GM12878 (cell line): ENCODE measurements around the gene LRRC75A. TPM values are rescaled to one million over a fixed set of nuclear protein-coding genes. Genes with fewer than 3 reads are reported as not detected.

Source experiments
- ATAC-seq: fragments of 200-7000 bp; cut with Tn5 transposase; 3 replicates; pipeline ENCODE4 v1.9.1; 2020; ENCODE audit warnings: mild to moderate bottlenecking, moderate library complexity
- BruUV-seq: library from RNA; stranded (reverse); fragments of 400-500 nt; replicated peaks from 2 replicates; lab custom pipeline; 2021; lab: Mats Ljungman, UMichigan
- CTCF ChIA-PET: fragments of 300-600 bp; sonication (Branson Sonifier 250); formaldehyde crosslinking; extraction: SDS; loops from one replicate; lab custom pipeline; 2021; ENCODE audit warnings: inconsistent platforms; lab: Yijun Ruan, JAX
- POLR2A ChIA-PET: fragments of 350-600 bp; formaldehyde crosslinking; extraction: SDS; loops from one replicate; lab custom pipeline; 2021; ENCODE audit warnings: inconsistent platforms; lab: Charles Lee
- RAD21 ChIA-PET: fragments of 300-600 bp; sonication (Branson Sonifier 250); formaldehyde crosslinking; loops from one replicate; lab custom pipeline; 2023; ENCODE audit warnings: antibody characterized with exemption; ENCODE audit not compliant: unreplicated experiment; lab: Charles Lee
- SMC1A ChIA-PET: fragments of 300-600 bp; sonication (Branson Sonifier 250); formaldehyde crosslinking; loops from one replicate; lab custom pipeline; 2023; ENCODE audit not compliant: unreplicated experiment, uncharacterized antibody; lab: Charles Lee
- DNase-seq: peaks from one replicate; pipeline ENCODE4 v3.0.0-alpha.2; 2011; ENCODE audit warnings: low read depth, low spot score
- FAIRE-seq: peaks from 3 replicates; lab custom pipeline; 2011; peaks lifted over from hg19 to GRCh38; lab: Jason Lieb, UNC
- H2AFZ ChIP-seq: 2 replicates; pipeline ENCODE4 v1.6.0; 2011; ENCODE audit warnings: low read depth, low read length, control low read depth; ENCODE audit not compliant: control insufficient read depth
- H3K27ac ChIP-seq: 2 replicates; pipeline ENCODE4 v1.5.1; 2011; ENCODE audit warnings: control low read depth; ENCODE audit not compliant: control insufficient read depth, insufficient read depth
- H3K27me3 ChIP-seq, 2 experiments: replicated peaks in 1 of 2; 2 replicates each; pipeline versions ENCODE4 v1.6.0 to v1.6.1; 2011; ENCODE audit warnings: low read length in 1 of 2; ENCODE audit not compliant: control insufficient read depth in 2 of 2, insufficient read depth in 2 of 2
- H3K36me3 ChIP-seq, 2 experiments: 2 replicates each; pipeline ENCODE4 v1.5.1; 2011; ENCODE audit warnings: low read length in 1 of 2; ENCODE audit not compliant: control insufficient read depth in 2 of 2, insufficient read depth in 2 of 2
- H3K4me1 ChIP-seq: 2 replicates; pipeline ENCODE4 v1.6.1; 2011; ENCODE audit warnings: mild to moderate bottlenecking, low read length, moderate library complexity, mixed read lengths; ENCODE audit not compliant: control insufficient read depth, insufficient read depth
- H3K4me2 ChIP-seq: 2 replicates; pipeline ENCODE4 v1.6.0; 2011; ENCODE audit warnings: control low read depth; ENCODE audit not compliant: control insufficient read depth, insufficient read depth
- H3K4me3 ChIP-seq: fragments of 200-600 bp; sonication (generic); 2 replicates; pipeline ENCODE4 v1.5.1; 2016
- H3K79me2 ChIP-seq: 2 replicates; pipeline ENCODE4 v1.6.0; 2011; ENCODE audit warnings: low read length; ENCODE audit not compliant: control insufficient read depth, insufficient read depth
- H3K9ac ChIP-seq: 2 replicates; pipeline ENCODE4 v1.8.0; 2011; ENCODE audit warnings: low read length, control low read depth, mixed read lengths; ENCODE audit not compliant: control insufficient read depth, insufficient read depth
- H3K9me3 ChIP-seq: replicated peaks from 3 replicates; pipeline ENCODE4 v1.5.1; 2011; ENCODE audit warnings: mild to moderate bottlenecking, low read length; ENCODE audit not compliant: control insufficient read depth, insufficient read depth
- H4K20me1 ChIP-seq: 2 replicates; pipeline ENCODE4 v1.6.0; 2011; ENCODE audit not compliant: control insufficient read depth, insufficient read depth
- NKRF ChIP-seq: fragments of 450-650 bp; conservative IDR thresholded peaks from 2 replicates; pipeline ENCODE4 v1.6.1; 2017; ENCODE audit warnings: mild to moderate bottlenecking, moderate library complexity
- POLR2A ChIP-seq: IDR thresholded peaks from 2 replicates; pipeline ENCODE4 v1.6.1; 2011; ENCODE audit warnings: low read depth, mild to moderate bottlenecking, low read length
- POLR2AphosphoS5 ChIP-seq: IDR thresholded peaks from 2 replicates; pipeline ENCODE4 v1.6.1; 2011; ENCODE audit warnings: mild to moderate bottlenecking, low read length, inconsistent platforms
- POU2F2 ChIP-seq: IDR thresholded peaks from 3 replicates; pipeline ENCODE4 v1.6.1; 2011; ENCODE audit warnings: low read depth, mild to moderate bottlenecking, low read length, borderline replicate concordance
- ZBTB4 ChIP-seq: fragments of 450-650 bp; formaldehyde crosslinking; IDR thresholded peaks from 2 replicates; pipeline ENCODE4 v1.4.0; 2022; ENCODE audit warnings: mild to moderate bottlenecking, moderate library complexity
- WGBS: methylation state at CpG from one replicate; pipeline ENCODE4 v1.1.6; 2016; ENCODE audit warnings: low lambda C conversion rate; ENCODE audit not compliant: insufficient replicate concordance, insufficient coverage; ENCODE audit errors: missing lambda C conversion rate; 5-methylcytosine and 5-hydroxymethylcytosine counted together
- in situ Hi-C: fragments of 300-500 bp; cut with MboI; formaldehyde crosslinking; loops from 9 replicates; pipeline ENCODE4 v1.14.3; 2018; ENCODE audit warnings: mixed read lengths
- intact Hi-C: fragments of 100-400 bp; cut with micrococcal nuclease; formaldehyde crosslinking; loops from one replicate; pipeline ENCODE4 v1.14.2; 2022; ENCODE audit not compliant: unreplicated experiment
- polyA plus RNA-seq, 11 experiments: library from polyadenylated mRNA; depleted of rRNA in 4 of 11; unstranded in 6 of 11; stranded (reverse) in 5 of 11; fragments of >200 nt; fragmentation: Nextera tagmentation in 4 of 11; fragmentation: Illumina TruSeq in 1 of 11; extraction: Ambion mirVana in 4 of 11; extraction: Trizol in 1 of 11; gene quantifications; 1 replicate in 1 of 11; 2 replicates in 10 of 11; pipeline versions ENCODE4 v1.2.1 to v1.2.3, GENCODE V29; 2011 to 2016; ENCODE audit warnings: inconsistent platforms in 2 of 11, missing spikeins in 2 of 11, low read depth in 1 of 11
- total RNA-seq, 4 experiments: library from RNA; depleted of rRNA in 3 of 4; stranded (reverse); fragments of >200 nt in 3 of 4; fragmentation: Illumina TruSeq in 1 of 4; extraction: Trizol in 1 of 4; gene quantifications; 2 replicates each; pipeline versions ENCODE4 v1.2.1 to v1.2.3, GENCODE V29; 2013 to 2021

LRRC75A gene
- total and polyA plus RNA-seq, 10 of the 15 experiments (the other 5 are each of a cell fraction or from before 2014, with no cell fraction given): 0.01 to 1.3 (median 0.09) TPM; not detected in 2

- TF ChIP-seq ZBTB4 (CRISPR knock-in tag) (no peak), POU2F2 (no peak)
Measured at GRCh38 chr17:16489431-16489830, 2.6 kb downstream of the LRRC75A start (continued).

GRCh38 chr17:16488968-16489337 lies 3.0 kb downstream of the LRRC75A start:
- SMC1A ChIA-PET: no interaction called here
- H3K36me3 ChIP-seq: no peaks in the 10 kb centered on the region
- peaks cover 2 to 10% of the 10 kb centered on the region in 2 experiments; a peak in 3 of 4 replicates for H3K27me3 ChIP-seq
- DNase-seq (no peak), ATAC-seq (no peak)
- no peaks in the 10 kb centered on the region for H3K4me1 ChIP-seq
- in situ Hi-C loops: no loop called here
- no peak overlapping the region for H3K9ac ChIP-seq
- 22% methylated on average over 4 of the region's 4 CpGs for WGBS
- no peak overlapping the region for H3K27ac ChIP-seq
- H3K9me3 ChIP-seq: no peaks in the 10 kb centered on the region
- CTCF ChIA-PET: interaction anchor here (1.1 kb wide), 1 partner anchor 34 kb away, joined by 3 read pairs; no protein-coding TSS in a partner anchor
- BruUV-seq: no TSS peak
- POLR2A ChIA-PET: no interaction called here
- no peak overlapping the region for H2AFZ ChIP-seq
- no peak overlapping the region for H3K4me3 ChIP-seq
- no peaks in the 10 kb centered on the region for H4K20me1 ChIP-seq
- H3K4me2 ChIP-seq: no peak overlapping the region
- RAD21 ChIA-PET: no interaction called here
- intact Hi-C loops: no loop called here
- no peaks in the 10 kb centered on the region for H3K79me2 ChIP-seq
- no peak for TF ChIP-seq POLR2A
- no peak for TF ChIP-seq NKRF
- no peak for TF ChIP-seq POLR2AphosphoS5
- TF ChIP-seq, all 136 proteins: peak for 0
- no peak for FAIRE-seq
